Measurements from ENCODE around the gene CTIF. TPM values are rescaled to one million over a fixed set of nuclear protein-coding genes. Genes with fewer than 3 reads are reported as not detected.
"Not testable (repeated sequence)": the region's sequence is repeated elsewhere in the genome, so short reads cannot be mapped to it uniquely, and the experiment has no call there.

Gene CTIF
- polyA plus RNA-seq, 4 donors = 14.6 to 30.7 (median 22.6) TPM

DNA sequence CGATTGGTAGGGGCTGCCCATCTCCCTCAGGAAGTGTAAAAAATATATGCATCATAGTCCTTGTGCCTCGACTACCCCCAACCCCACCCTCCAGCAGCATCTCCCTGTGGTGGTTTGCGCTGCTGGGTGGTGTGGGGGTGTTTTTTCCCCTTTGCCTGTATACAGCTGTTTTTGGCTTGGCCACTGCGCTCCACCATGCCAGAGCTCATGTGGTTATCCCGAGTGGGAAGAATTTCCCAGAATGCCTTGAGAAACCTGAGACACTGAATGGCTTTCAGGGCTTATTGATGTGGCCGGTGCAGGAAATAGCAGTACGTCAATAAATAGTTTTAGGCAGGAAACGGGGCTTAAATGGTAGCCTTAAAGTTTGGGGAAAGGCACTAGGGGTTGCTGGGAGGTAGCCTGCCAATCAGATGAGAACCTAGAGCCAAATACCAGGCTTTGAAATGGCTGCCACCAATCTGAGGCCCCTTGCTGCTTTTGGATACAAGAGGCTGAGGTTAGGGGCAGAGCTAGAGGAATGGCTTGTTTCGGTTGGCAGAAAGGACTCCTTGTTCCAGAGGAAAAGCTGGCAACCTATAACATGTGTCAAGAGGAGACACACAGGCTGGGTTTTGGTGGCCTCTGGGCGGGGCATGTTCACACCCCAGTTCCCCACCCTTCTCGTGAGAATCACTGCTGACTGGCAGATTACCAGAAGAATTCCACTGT, 267.9 kb downstream of the CTIF start:
- no peak for DNase-seq (ENCODE audit: low read depth in 4 of 4, low spot score in 3 of 4)

DNA sequence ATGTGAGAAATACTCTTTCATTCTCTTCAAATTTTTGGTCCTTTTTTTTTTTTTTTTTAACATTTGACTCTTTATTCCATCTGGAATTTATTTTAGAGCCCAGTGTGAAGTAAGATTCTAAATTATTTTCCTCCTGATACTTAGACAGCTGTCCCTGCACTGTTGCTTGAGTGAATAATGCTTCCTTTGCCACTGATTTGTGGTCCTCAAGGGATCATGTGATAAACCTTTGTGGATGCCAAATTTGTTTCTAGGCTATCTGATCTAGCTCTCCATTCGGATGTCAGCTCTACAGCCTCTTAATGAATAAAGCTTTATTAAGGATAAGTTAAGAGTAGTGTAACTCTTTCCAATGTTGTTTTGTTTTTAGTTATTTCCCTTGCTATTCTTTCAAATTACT, 269.6 kb downstream of the CTIF start:
- no peak for DNase-seq (ENCODE audit: low read depth in 4 of 4, low spot score in 3 of 4)

- DNase-seq (ENCODE audit: low read depth in 4 of 4, low spot score in 3 of 4) = no peak
Measured at GRCh38 chr18:48809365-48809764, 270.5 kb downstream of the CTIF start.

GRCh38 chr18:48810805-48811204, 272.0 kb downstream of the CTIF start:
- no peak for DNase-seq (ENCODE audit: low read depth in 4 of 4, low spot score in 3 of 4)

DNA sequence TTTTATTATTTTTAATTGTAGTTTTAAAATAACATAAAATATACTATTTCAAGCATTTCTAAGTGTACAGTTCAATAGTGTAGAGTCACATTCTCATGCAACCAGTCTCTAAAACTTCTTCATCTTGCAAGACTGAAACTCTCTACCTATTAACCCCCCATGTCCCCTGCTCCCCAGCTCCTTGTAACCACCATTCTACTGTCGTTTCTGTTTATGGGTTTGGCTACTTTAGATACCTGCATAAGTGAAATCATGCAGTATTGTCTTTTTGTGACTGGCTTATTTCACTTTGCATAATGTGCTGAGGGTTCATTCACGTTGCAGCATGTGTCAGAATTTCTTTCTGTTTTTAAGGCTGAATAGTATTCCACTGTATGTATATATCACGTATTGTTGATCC, 272.6 kb downstream of the CTIF start:
- no peak for DNase-seq (ENCODE audit: low read depth in 4 of 4, low spot score in 3 of 4)

DNA sequence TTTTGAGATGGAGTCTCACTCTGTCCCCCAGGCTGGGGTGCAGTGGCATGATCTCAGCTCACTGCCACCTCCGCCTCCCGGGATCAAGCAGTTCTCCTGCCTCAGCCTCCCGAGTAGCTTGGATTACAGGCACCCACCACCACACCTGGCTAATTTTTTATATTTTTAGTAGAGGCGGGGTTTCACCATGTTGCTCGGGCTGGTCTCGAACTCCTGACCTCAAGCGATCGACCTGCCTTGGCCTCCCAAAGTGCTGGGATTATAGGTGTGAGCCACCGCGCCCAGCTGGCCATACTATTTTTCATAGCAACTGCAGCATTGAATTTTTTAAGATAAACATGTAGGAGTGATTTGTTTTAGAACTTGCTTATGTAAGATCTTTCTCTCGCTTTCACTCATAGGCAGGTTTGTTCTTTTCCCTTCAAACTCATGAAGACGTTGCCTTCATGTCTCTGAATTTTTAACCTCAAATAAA, 273.2 kb downstream of the CTIF start:
- not testable (repeated sequence) for DNase-seq (ENCODE audit: low read depth in 4 of 4, low spot score in 3 of 4)

DNA sequence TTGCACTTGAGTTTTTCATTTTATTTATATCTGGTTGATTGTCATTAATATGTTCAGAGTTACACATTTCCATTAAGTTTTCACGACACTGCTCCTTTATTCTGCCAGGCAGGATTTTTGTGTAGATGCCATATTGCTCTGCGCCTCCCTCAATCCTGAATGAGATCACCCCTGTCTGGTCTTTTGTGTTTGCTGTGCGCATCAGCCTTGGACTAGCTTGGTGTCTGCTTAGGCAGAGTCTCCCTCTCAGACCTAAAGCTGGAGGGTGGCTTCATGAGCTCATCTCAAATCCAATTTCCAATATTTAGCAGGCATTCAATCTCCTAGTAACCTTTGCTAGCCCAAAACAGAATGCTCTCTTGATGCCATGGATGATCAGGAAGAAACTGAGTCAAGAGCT, 274.5 kb downstream of the CTIF start:
- DNase-seq (ENCODE audit: low read depth in 4 of 4, low spot score in 3 of 4) = no peak

DNA sequence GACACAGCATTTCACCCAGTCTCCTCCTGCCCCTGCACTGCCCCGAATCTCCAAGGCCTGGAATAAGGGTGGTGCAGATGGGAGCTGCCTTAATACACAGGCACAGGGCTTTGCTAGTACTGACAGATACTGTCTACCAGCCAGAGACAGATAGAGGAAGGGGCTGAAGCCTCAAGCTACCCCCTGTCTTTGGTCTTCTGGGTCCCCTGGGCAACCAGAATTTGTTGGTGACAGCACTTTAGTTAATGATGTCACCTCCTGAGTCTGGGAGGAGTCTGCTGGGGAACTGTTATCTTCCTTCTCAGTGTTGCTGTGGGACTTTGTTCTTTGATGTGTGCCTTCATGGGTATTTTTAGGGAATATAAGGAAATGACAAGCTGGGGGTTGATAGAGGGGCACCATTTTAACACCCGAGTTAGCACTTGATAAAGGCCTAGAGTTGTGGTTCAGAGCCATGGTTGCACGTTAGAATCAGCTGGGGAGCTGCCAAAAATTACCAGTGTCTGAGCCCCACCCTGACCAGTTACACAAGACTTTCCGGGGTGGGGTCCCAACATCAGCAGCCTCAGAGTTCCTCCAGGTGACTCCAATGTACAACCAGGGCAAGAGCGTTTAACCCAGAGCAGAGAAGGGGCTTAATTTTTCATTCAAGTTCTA, 275.1 kb downstream of the CTIF start:
- no peak for DNase-seq (ENCODE audit: low read depth in 4 of 4, low spot score in 3 of 4)

DNA sequence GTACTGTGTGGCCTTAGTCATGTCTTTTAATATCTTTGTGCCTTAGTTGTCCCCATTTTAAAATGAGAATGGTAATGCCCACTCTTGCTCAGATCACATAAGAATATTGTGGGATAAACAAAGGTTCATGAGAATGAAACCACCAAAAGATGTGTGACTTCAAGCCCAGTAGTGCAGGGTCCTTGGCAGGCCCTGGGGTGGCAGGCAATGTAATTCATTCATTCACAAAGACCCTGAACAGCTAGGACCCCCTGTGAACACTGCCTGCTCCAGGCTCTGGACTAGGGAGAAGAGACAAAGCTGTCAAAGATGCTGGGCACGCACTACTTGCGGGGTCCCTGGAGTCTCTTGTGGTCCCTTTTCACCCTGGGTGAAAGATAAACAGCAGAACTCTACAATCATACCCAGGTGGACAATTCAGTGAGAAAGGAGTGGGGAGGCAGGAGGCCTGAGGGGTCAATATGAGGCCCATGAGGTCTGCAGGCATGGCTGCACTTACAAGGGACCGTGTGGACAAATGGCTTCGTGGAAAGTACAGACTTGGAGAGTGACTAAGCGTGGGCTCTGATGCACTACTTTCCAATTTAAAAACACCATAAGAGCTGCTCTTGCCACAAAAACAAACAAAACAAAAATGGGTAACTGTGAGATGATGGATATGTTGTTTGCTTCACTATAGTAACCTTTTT, 275.8 kb downstream of the CTIF start:
- no peak for DNase-seq (ENCODE audit: low read depth in 4 of 4, low spot score in 3 of 4)

GRCh38 chr18:48815179-48815515, 276.3 kb downstream of the CTIF start:
- no peak for DNase-seq (ENCODE audit: low read depth in 4 of 4, low spot score in 3 of 4)

DNA sequence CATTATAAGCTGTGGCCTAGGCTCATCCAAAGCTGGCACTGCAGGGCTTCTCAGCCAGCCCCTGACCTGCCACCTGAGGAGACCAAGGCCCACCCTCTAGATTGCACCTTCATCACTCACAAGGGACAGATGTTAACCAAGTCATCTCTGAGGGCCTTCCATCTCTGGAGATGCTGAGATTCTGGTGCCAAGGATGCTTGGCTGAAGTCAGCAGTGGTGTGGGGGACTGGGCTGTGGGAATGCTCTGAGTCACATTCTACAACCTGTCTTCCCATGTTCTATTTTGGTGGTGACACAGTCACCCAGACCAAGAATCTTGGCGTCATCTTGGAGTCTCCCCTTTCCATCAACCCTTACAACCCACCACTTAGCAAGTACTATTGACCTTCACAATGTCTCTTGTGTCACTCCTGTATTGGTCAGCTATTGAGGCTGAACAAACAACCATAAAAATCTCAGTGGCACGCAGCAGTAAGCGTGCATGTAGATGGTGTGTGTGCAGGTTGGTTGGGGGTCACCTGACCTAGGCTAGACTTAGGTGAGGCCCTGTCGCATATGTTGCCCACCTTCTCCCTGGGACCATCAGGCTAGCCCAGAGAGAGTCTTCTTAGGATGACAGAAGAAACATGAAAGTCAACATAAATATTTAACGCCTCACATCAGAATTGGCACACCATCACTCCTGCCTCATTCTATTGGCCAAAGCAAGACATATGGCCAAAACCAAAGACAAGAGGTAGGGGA, 276.9 kb downstream of the CTIF start:
- no peak for DNase-seq (ENCODE audit: low read depth in 4 of 4, low spot score in 3 of 4)

- DNase-seq (ENCODE audit: low read depth in 4 of 4, low spot score in 3 of 4) = no peak
Measured at GRCh38 chr18:48816554-48816953, 277.7 kb downstream of the CTIF start.

GRCh38 chr18:48817021-48817461, 278.2 kb downstream of the CTIF start:
- DNase-seq (ENCODE audit: low read depth in 4 of 4, low spot score in 3 of 4) = no peak

- no peak for DNase-seq (ENCODE audit: low read depth in 4 of 4, low spot score in 3 of 4)
Measured at GRCh38 chr18:48818329-48819254, 279.8 kb downstream of the CTIF start.

DNA sequence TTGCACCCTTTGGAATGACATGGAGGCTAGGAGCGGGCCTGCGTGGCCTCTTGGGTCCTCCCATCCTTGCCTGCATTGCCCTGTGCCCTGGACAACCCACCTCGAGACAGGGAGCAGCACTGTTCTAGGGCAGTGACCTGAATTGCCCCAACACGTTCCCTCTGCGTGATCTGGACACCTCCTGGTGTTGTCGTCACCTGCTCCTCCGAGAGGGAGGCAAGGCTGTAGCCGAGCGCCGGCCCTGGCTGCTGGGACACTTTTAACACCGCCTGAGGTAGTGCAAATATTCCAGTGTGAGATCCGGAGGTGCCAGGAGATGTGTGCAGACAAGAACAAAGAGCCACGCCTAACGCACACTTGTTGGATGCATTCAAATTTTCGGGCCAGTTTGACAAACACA, 280.4 kb downstream of the CTIF start:
- DNase-seq (ENCODE audit: low read depth in 4 of 4, low spot score in 3 of 4) = no peak

DNA sequence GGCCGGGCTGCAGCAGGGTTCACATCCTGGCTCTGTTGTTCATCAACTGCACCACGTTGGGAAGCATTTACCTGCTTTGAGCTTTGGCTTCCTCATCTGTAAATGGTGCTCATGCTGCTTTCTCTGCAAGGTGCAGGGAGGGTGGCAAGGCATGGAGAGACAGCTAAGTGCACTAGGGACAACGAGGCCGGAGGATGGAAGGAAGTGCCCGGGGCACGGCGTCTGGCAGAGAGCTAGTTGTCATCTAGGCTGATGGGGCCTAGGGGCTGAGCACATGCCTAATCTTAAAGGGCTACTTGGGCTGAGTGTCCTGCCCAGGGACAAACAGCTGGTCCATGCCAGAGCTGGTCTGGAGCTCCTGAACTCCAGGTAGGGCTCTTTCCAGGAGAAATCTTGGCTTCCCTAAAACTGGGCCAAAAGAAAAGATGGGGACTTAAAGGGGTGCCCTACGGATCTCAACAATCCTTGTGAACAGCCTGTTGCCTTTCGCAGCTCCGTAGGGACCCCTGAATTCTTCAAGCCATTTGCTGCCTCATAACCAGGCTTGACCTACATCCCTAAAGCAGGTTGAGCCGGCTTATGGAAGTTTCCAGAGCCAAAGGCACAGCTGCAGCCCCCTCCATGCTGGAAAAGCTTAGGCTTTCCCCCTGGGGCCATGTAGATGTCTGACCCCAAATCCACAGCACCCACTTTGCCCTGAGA, 281.1 kb downstream of the CTIF start:
- no peak for DNase-seq (ENCODE audit: low read depth in 4 of 4, low spot score in 3 of 4)

- no peak for DNase-seq (ENCODE audit: low read depth in 4 of 4, low spot score in 3 of 4)
Measured at GRCh38 chr18:48820483-48821250, 281.8 kb downstream of the CTIF start.

- no peak for DNase-seq (ENCODE audit: low read depth in 4 of 4, low spot score in 3 of 4)
Measured at GRCh38 chr18:48821251-48821590, 282.4 kb downstream of the CTIF start.

- no peak for DNase-seq (ENCODE audit: low read depth in 4 of 4, low spot score in 3 of 4)
Measured at GRCh38 chr18:48821845-48822244, 283.0 kb downstream of the CTIF start.

Measured in left renal pelvis (tissue), 4 donors.